ENCODE data around the gene EIF2D.

EIF2D gene

GRCh38 chr1:206547104-206547503 lies 65.2 kb downstream of the EIF2D start:
- DNase-seq (ENCODE audit: low read depth), result no peak

- DNase-seq (ENCODE audit: low read depth), result no peak
These were observed 66.9 kb downstream of the EIF2D start for GRCh38 chr1:206545351-206545750.

- DNase-seq (ENCODE audit: low read depth), result peak; percentile 73
These were observed 67.6 kb downstream of the EIF2D start for GRCh38 chr1:206544562-206545257.
